Measurements from ENCODE around the gene NEUROG1. TPM values are rescaled to one million over a fixed set of nuclear protein-coding genes. Genes with fewer than 3 reads are reported as not detected.
"Not testable (repeated sequence)": the region's sequence is repeated elsewhere in the genome, so short reads cannot be mapped to it uniquely, and the experiment has no call there.

NEUROG1 gene
- polyA plus RNA-seq, 1 experiment = not detected

GRCh38 chr5:135535420-135535819 lies 344 bp downstream of the NEUROG1 start:
- ChIA-PET POLR2A (no interaction called here), CTCF (interaction anchor here (1.0 kb wide), 1 partner anchor 30 kb away, joined by 3 read pairs; no protein-coding TSS in a partner anchor)
- no peak for DNase-seq (ENCODE audit: low read depth, low spot score)
- H3K9me3 ChIP-seq (ENCODE audit: control insufficient read depth, insufficient read depth, low read length) = peaks cover 7% of the 10 kb centered on the region
- no peak for TF ChIP-seq CTCF (IDR thresholded peaks at IDR 0.05; ENCODE audit: low read depth, low read length)
- peaks cover 85% of the 10 kb centered on the region for H3K27me3 ChIP-seq (ENCODE audit: control insufficient read depth, insufficient read depth, low read length)
- no peak overlapping the region for H3K27ac ChIP-seq (ENCODE audit: low read depth, low read length)
- H3K4me3 ChIP-seq (ENCODE audit: low read depth, low read length) = no peak overlapping the region

GRCh38 chr5:135534609-135535419 lies 950 bp downstream of the NEUROG1 start:
- Histone ChIP-seq H3K27me3 (ENCODE audit: control insufficient read depth, insufficient read depth, low read length) (peaks cover 81% of the 10 kb centered on the region), H3K9me3 (ENCODE audit: control insufficient read depth, insufficient read depth, low read length) (peaks cover 7% of the 10 kb centered on the region), H3K27ac (ENCODE audit: low read depth, low read length) (no peak overlapping the region), H3K4me3 (ENCODE audit: low read depth, low read length) (no peak overlapping the region)
- CTCF ChIA-PET = no interaction called here
- TF ChIP-seq CTCF (IDR thresholded peaks at IDR 0.05; ENCODE audit: low read depth, low read length) = no peak
- DNase-seq (ENCODE audit: low read depth, low spot score) = no peak
- POLR2A ChIA-PET = no interaction called here

GRCh38 chr5:135533794-135534193 lies 2.0 kb downstream of the NEUROG1 start:
- TF ChIP-seq CTCF (IDR thresholded peaks at IDR 0.05; ENCODE audit: low read depth, low read length) = no peak
- CTCF ChIA-PET = interaction anchor here (0.7 to 2.3 kb wide), 4 partner anchors 18 to 67 kb away, joined by 3 to 12 read pairs (median 6); no protein-coding TSS in a partner anchor
- H3K9me3 ChIP-seq (ENCODE audit: control insufficient read depth, insufficient read depth, low read length) = peaks cover 7% of the 10 kb centered on the region
- POLR2A ChIA-PET = no interaction called here
- peaks cover 73% of the 10 kb centered on the region for H3K27me3 ChIP-seq (ENCODE audit: control insufficient read depth, insufficient read depth, low read length)
- H3K4me3 ChIP-seq (ENCODE audit: low read depth, low read length) = no peak overlapping the region
- no peak for DNase-seq (ENCODE audit: low read depth, low spot score)
- no peak overlapping the region for H3K27ac ChIP-seq (ENCODE audit: low read depth, low read length)

- no peak overlapping the region for H3K27ac ChIP-seq (ENCODE audit: low read depth, low read length)
- TF ChIP-seq CTCF (IDR thresholded peaks at IDR 0.05; ENCODE audit: low read depth, low read length) = no peak
- peaks cover 7% of the 10 kb centered on the region for H3K9me3 ChIP-seq (ENCODE audit: control insufficient read depth, insufficient read depth, low read length)
- ChIA-PET CTCF (interaction anchor here (0.7 to 2.3 kb wide), 4 partner anchors 19 to 69 kb away, joined by 3 to 12 read pairs (median 4); no protein-coding TSS in a partner anchor), POLR2A (no interaction called here)
- peaks cover 72% of the 10 kb centered on the region for H3K27me3 ChIP-seq (ENCODE audit: control insufficient read depth, insufficient read depth, low read length)
- H3K4me3 ChIP-seq (ENCODE audit: low read depth, low read length) = no peak overlapping the region
- DNase-seq (ENCODE audit: low read depth, low spot score) = no peak
Measured at GRCh38 chr5:135533334-135533733, 2.4 kb downstream of the NEUROG1 start.

- H3K27me3 ChIP-seq (ENCODE audit: control insufficient read depth, insufficient read depth, low read length) = peaks cover 46% of the 10 kb centered on the region
- not testable (repeated sequence) for H3K9me3 ChIP-seq (ENCODE audit: control insufficient read depth, insufficient read depth, low read length)
- CTCF ChIA-PET = interaction anchor here (1.3 to 2.2 kb wide), 2 partner anchors 22 to 31 kb away, joined by 3 to 4 read pairs; no protein-coding TSS in a partner anchor
Measured at GRCh38 chr5:135529576-135529975, 6.2 kb downstream of the NEUROG1 start.

More at GRCh38 chr5:135529576-135529975, 6.2 kb downstream of the NEUROG1 start:
- DNase-seq (ENCODE audit: low read depth, low spot score); H3K4me3 ChIP-seq (ENCODE audit: low read depth, low read length); POLR2A ChIA-PET; H3K27ac ChIP-seq (ENCODE audit: low read depth, low read length): not testable (repeated sequence)
